Stimulated activated CD4-positive, alpha-beta T cell treated with anti-CD3 and anti-CD28 coated beads, TNF-alpha, amount 100 ng/mL, for 48 hours (primary cell): ENCODE data around the gene ANKMY2.

Source experiments
- DNase-seq, 3 donors: peaks; one replicate each; pipeline ENCODE4 v3.0.0-alpha.2; 2020; ENCODE audit warnings: low read depth in 3 of 3

The ANKMY2 gene

GRCh38 chr7:16579216-16579615, 66.3 kb downstream of the ANKMY2 start:
- no peak for DNase-seq

- DNase-seq = no peak
Measured at GRCh38 chr7:16571941-16572340, 73.6 kb downstream of the ANKMY2 start.

GRCh38 chr7:16564909-16565426, 80.6 kb downstream of the ANKMY2 start:
- no peak for DNase-seq

GRCh38 chr7:16564023-16564380, 81.6 kb downstream of the ANKMY2 start:
- DNase-seq = no peak

- no peak for DNase-seq
Measured at GRCh38 chr7:16563281-16564022, 82.1 kb downstream of the ANKMY2 start.

GRCh38 chr7:16562456-16563220, 82.9 kb downstream of the ANKMY2 start:
- no peak for DNase-seq

- DNase-seq = no peak
Measured at GRCh38 chr7:16561943-16562342, 83.6 kb downstream of the ANKMY2 start.

GRCh38 chr7:16559497-16560179, 85.9 kb downstream of the ANKMY2 start:
- DNase-seq = no peak

GRCh38 chr7:16558761-16559302, 86.7 kb downstream of the ANKMY2 start:
- DNase-seq = no peak

- no peak for DNase-seq
Measured at GRCh38 chr7:16556359-16556758, 89.2 kb downstream of the ANKMY2 start.

GRCh38 chr7:16554518-16555236, 90.9 kb downstream of the ANKMY2 start:
- no peak for DNase-seq

- no peak for DNase-seq
Measured at GRCh38 chr7:16550671-16551070, 94.9 kb downstream of the ANKMY2 start.
